Measurements from ENCODE around the gene CECR2.

The CECR2 gene

GRCh38 chr22:17548756-17549035 is 179.4 kb downstream of the CECR2 start:
- H3F3A ChIP-seq (ENCODE audit: insufficient read depth, low read length) = no peaks in the 10 kb centered on the region
- H3K4me3 ChIP-seq (ENCODE audit: low read length) = no peak overlapping the region
- no peak for DNase-seq
- no peaks in the 10 kb centered on the region for H3K27me3 ChIP-seq (replicated peaks; ENCODE audit: insufficient read depth, low read length)
- H3K9me3 ChIP-seq (replicated peaks; ENCODE audit: insufficient read depth, low read length) = no peaks in the 10 kb centered on the region
- H3K9ac ChIP-seq (ENCODE audit: low read length) = no peak overlapping the region
- H3K4me1 ChIP-seq (ENCODE audit: low read length) = no peaks in the 10 kb centered on the region
- no peaks in the 10 kb centered on the region for H3K36me3 ChIP-seq (replicated peaks; ENCODE audit: insufficient read depth, low read length)
- no peak overlapping the region for H3K27ac ChIP-seq (ENCODE audit: low read length)
- no peaks in the 10 kb centered on the region for H3K79me2 ChIP-seq (ENCODE audit: low read length)
- no peak overlapping the region for H3K4me2 ChIP-seq (ENCODE audit: low read depth, low read length)
- no peaks in the 10 kb centered on the region for H4K20me1 ChIP-seq (ENCODE audit: insufficient read depth, low read length)
- no peaks in the 10 kb centered on the region for H3K9me2 ChIP-seq (replicated peaks; ENCODE audit: insufficient read depth, low read length)
- H2AFZ ChIP-seq (ENCODE audit: low read length) = no peak overlapping the region
- no peak for TF ChIP-seq CTCF (IDR thresholded peaks at IDR 0.05; ENCODE audit: low read length)
- no peak for TF ChIP-seq EZH2phosphoT487 (IDR thresholded peaks at IDR 0.05; ENCODE audit: low read length)

- no peak overlapping the region for H2AFZ ChIP-seq (ENCODE audit: low read length)
- no peaks in the 10 kb centered on the region for H4K20me1 ChIP-seq (ENCODE audit: insufficient read depth, low read length)
- no peaks in the 10 kb centered on the region for H3K36me3 ChIP-seq (replicated peaks; ENCODE audit: insufficient read depth, low read length)
- no peak overlapping the region for H3K4me3 ChIP-seq (ENCODE audit: low read length)
- no peaks in the 10 kb centered on the region for H3K9me3 ChIP-seq (replicated peaks; ENCODE audit: insufficient read depth, low read length)
- no peaks in the 10 kb centered on the region for H3K27me3 ChIP-seq (replicated peaks; ENCODE audit: insufficient read depth, low read length)
- H3K9ac ChIP-seq (ENCODE audit: low read length) = no peak overlapping the region
- no peak for DNase-seq
- no peaks in the 10 kb centered on the region for H3K4me1 ChIP-seq (ENCODE audit: low read length)
- no peaks in the 10 kb centered on the region for H3K79me2 ChIP-seq (ENCODE audit: low read length)
- no peak for TF ChIP-seq EZH2phosphoT487 (IDR thresholded peaks at IDR 0.05; ENCODE audit: low read length)
- no peak for TF ChIP-seq EZH2 (optimal IDR thresholded peaks at IDR 0.05; ENCODE audit: low read depth, low read length)
- no peak for TF ChIP-seq CTCF (IDR thresholded peaks at IDR 0.05; ENCODE audit: low read length)
- H3K27ac ChIP-seq (ENCODE audit: low read length) = no peak overlapping the region
- H3K4me2 ChIP-seq (ENCODE audit: low read depth, low read length) = no peak overlapping the region
- H3F3A ChIP-seq (ENCODE audit: insufficient read depth, low read length) = no peaks in the 10 kb centered on the region
- no peaks in the 10 kb centered on the region for H3K9me2 ChIP-seq (replicated peaks; ENCODE audit: insufficient read depth, low read length)
These were observed 179.9 kb downstream of the CECR2 start for GRCh38 chr22:17549183-17549582.

GRCh38 chr22:17549655-17550054 is 180.4 kb downstream of the CECR2 start:
- Histone ChIP-seq H3K27ac (ENCODE audit: low read length) (no peak overlapping the region), H3K79me2 (ENCODE audit: low read length) (no peaks in the 10 kb centered on the region), H3K4me3 (ENCODE audit: low read length) (no peak overlapping the region), H2AFZ (ENCODE audit: low read length) (no peak overlapping the region), H3K36me3 (replicated peaks; ENCODE audit: insufficient read depth, low read length) (no peaks in the 10 kb centered on the region), H3K4me1 (ENCODE audit: low read length) (no peaks in the 10 kb centered on the region), H3K4me2 (ENCODE audit: low read depth, low read length) (no peak overlapping the region), H3K27me3 (replicated peaks; ENCODE audit: insufficient read depth, low read length) (no peaks in the 10 kb centered on the region), H3K9me3 (replicated peaks; ENCODE audit: insufficient read depth, low read length) (no peaks in the 10 kb centered on the region), H3K9me2 (replicated peaks; ENCODE audit: insufficient read depth, low read length) (no peaks in the 10 kb centered on the region), H3F3A (ENCODE audit: insufficient read depth, low read length) (no peaks in the 10 kb centered on the region), H4K20me1 (ENCODE audit: insufficient read depth, low read length) (no peaks in the 10 kb centered on the region), H3K9ac (ENCODE audit: low read length) (no peak overlapping the region)
- TF ChIP-seq EZH2phosphoT487 (IDR thresholded peaks at IDR 0.05; ENCODE audit: low read length) = no peak
- no peak for TF ChIP-seq CTCF (IDR thresholded peaks at IDR 0.05; ENCODE audit: low read length)
- no peak for TF ChIP-seq EZH2 (optimal IDR thresholded peaks at IDR 0.05; ENCODE audit: low read depth, low read length)
- no peak for DNase-seq

GRCh38 chr22:17552737-17553136 is 183.5 kb downstream of the CECR2 start:
- Histone ChIP-seq H3K79me2 (ENCODE audit: low read length) (no peaks in the 10 kb centered on the region), H3K27ac (ENCODE audit: low read length) (no peak overlapping the region), H2AFZ (ENCODE audit: low read length) (no peak overlapping the region), H3K4me1 (ENCODE audit: low read length) (no peaks in the 10 kb centered on the region), H3K36me3 (replicated peaks; ENCODE audit: insufficient read depth, low read length) (no peaks in the 10 kb centered on the region), H3K9me2 (replicated peaks; ENCODE audit: insufficient read depth, low read length) (no peaks in the 10 kb centered on the region), H3F3A (ENCODE audit: insufficient read depth, low read length) (no peaks in the 10 kb centered on the region), H3K4me2 (ENCODE audit: low read depth, low read length) (no peak overlapping the region), H3K9ac (ENCODE audit: low read length) (no peak overlapping the region), H3K9me3 (replicated peaks; ENCODE audit: insufficient read depth, low read length) (no peaks in the 10 kb centered on the region), H4K20me1 (ENCODE audit: insufficient read depth, low read length) (no peaks in the 10 kb centered on the region), H3K4me3 (ENCODE audit: low read length) (no peak overlapping the region), H3K27me3 (replicated peaks; ENCODE audit: insufficient read depth, low read length) (no peaks in the 10 kb centered on the region)
- TF ChIP-seq EZH2 (optimal IDR thresholded peaks at IDR 0.05; ENCODE audit: low read depth, low read length) = no peak
- no peak for TF ChIP-seq EZH2phosphoT487 (IDR thresholded peaks at IDR 0.05; ENCODE audit: low read length)
- TF ChIP-seq CTCF (IDR thresholded peaks at IDR 0.05; ENCODE audit: low read length) = no peak
- no peak for DNase-seq
